ENCODE results near the gene KIF1B.

KIF1B gene, protein sequence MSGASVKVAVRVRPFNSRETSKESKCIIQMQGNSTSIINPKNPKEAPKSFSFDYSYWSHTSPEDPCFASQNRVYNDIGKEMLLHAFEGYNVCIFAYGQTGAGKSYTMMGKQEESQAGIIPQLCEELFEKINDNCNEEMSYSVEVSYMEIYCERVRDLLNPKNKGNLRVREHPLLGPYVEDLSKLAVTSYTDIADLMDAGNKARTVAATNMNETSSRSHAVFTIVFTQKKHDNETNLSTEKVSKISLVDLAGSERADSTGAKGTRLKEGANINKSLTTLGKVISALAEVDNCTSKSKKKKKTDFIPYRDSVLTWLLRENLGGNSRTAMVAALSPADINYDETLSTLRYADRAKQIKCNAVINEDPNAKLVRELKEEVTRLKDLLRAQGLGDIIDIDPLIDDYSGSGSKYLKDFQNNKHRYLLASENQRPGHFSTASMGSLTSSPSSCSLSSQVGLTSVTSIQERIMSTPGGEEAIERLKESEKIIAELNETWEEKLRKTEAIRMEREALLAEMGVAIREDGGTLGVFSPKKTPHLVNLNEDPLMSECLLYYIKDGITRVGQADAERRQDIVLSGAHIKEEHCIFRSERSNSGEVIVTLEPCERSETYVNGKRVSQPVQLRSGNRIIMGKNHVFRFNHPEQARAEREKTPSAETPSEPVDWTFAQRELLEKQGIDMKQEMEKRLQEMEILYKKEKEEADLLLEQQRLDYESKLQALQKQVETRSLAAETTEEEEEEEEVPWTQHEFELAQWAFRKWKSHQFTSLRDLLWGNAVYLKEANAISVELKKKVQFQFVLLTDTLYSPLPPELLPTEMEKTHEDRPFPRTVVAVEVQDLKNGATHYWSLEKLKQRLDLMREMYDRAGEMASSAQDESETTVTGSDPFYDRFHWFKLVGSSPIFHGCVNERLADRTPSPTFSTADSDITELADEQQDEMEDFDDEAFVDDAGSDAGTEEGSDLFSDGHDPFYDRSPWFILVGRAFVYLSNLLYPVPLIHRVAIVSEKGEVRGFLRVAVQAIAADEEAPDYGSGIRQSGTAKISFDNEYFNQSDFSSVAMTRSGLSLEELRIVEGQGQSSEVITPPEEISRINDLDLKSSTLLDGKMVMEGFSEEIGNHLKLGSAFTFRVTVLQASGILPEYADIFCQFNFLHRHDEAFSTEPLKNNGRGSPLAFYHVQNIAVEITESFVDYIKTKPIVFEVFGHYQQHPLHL (N-terminal part only)

DNA sequence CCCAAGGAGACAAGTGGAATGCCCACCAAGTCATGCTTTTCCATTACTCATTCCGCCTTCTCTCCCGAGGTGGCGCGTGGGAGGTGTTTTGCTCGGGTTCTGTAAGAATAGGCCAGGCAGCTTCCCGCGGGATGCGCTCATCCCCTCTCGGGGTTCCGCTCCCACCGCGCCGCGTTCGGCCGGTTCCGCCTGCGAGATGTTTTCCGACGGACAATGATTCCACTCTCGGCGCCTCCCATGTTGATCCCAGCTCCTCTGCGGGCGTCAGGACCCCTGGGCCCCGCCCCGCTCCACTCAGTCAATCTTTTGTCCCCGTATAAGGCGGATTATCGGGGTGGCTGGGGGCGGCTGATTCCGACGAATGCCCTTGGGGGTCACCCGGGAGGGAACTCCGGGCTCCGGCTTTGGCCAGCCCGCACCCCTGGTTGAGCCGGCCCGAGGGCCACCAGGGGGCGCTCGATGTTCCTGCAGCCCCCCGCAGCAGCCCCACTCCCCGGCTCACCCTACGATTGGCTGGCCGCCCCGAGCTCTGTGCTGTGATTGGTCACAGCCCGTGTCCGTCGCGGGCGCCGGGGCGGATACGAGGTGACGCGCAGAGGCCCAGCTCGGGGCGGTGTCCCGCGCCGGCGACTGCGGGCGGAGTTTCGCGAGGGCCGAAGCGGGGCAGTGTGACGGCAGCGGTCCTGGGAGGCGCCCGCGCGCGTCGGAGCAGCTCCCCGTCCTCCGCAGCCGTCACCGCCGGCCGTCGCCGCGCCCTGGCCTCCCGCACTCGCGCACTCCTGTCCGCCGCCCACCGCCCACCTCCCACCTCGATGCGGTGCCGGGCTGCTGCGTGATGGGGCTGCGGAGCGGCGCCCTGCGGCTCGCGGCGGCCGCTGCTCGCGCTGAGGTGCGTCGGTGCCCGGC lies at the start of gene KIF1B:
TSS of gene KIF1B (plus strand) at position 666 of the 906 bp plus-strand sequence. CDS start 21,759 bp downstream, outside the sequence.
- ChIA-PET POLR2A (interaction anchor here (0.7 to 1.0 kb wide), 2 partner anchors 11 to 73 kb away, joined by 3 read pairs; no protein-coding TSS in a partner anchor), CTCF (interaction anchor here (0.6 to 4.2 kb wide), 53 partner anchors 8 to 657 kb away, joined by 3 to 45 read pairs (median 4); partner anchors contain the start of genes CENPS and PGD)
- peak; percentile 100 for DNase-seq (ENCODE audit: extremely low spot score)
- TF ChIP-seq, protein P1, sequence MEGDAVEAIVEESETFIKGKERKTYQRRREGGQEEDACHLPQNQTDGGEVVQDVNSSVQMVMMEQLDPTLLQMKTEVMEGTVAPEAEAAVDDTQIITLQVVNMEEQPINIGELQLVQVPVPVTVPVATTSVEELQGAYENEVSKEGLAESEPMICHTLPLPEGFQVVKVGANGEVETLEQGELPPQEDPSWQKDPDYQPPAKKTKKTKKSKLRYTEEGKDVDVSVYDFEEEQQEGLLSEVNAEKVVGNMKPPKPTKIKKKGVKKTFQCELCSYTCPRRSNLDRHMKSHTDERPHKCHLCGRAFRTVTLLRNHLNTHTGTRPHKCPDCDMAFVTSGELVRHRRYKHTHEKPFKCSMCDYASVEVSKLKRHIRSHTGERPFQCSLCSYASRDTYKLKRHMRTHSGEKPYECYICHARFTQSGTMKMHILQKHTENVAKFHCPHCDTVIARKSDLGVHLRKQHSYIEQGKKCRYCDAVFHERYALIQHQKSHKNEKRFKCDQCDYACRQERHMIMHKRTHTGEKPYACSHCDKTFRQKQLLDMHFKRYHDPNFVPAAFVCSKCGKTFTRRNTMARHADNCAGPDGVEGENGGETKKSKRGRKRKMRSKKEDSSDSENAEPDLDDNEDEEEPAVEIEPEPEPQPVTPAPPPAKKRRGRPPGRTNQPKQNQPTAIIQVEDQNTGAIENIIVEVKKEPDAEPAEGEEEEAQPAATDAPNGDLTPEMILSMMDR (IDR thresholded peaks at IDR 0.05; ENCODE audit: control extremely low read depth, extremely low read depth, low read depth, missing control alignments), result peak; percentile 78

DNA sequence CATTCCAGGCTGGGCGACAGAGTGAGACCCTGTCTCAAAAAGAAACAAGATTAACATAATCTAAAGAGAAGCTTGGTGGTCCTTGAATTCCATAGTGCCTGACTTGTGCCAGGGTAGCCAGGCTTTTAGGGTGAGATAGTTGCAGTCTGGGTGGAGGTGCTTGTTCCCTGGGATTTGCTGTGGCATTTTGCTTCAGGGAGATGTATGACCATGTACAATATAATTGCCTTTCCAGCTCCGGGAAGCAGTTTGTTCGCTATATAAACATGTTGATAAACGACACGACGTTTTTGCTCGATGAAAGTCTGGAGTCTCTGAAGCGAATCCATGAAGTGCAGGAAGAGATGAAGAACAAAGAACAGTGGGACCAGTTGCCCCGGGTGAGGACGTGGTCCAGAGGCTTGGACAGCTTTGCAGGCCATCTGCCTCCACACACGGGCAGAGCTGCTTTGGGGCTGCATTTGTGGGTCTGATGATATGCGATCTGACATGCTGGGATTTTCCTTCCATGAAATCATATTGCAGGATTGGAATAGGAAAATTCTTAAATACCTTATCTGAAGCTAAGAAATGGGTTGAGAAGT lies 49.4 kb upstream of the KIF1B start:
- POLR2A ChIA-PET, result no interaction called here
- TF ChIP-seq, protein P1 (IDR thresholded peaks at IDR 0.05; ENCODE audit: control extremely low read depth, extremely low read depth, low read depth, missing control alignments), result no peak
- CTCF ChIA-PET, result interaction anchor here (0.7 to 1.7 kb wide), 6 partner anchors 9 to 269 kb away, joined by 3 to 5 read pairs (median 3); partner anchors contain the start of gene CENPS
- DNase-seq (ENCODE audit: extremely low spot score), result no peak

DNA sequence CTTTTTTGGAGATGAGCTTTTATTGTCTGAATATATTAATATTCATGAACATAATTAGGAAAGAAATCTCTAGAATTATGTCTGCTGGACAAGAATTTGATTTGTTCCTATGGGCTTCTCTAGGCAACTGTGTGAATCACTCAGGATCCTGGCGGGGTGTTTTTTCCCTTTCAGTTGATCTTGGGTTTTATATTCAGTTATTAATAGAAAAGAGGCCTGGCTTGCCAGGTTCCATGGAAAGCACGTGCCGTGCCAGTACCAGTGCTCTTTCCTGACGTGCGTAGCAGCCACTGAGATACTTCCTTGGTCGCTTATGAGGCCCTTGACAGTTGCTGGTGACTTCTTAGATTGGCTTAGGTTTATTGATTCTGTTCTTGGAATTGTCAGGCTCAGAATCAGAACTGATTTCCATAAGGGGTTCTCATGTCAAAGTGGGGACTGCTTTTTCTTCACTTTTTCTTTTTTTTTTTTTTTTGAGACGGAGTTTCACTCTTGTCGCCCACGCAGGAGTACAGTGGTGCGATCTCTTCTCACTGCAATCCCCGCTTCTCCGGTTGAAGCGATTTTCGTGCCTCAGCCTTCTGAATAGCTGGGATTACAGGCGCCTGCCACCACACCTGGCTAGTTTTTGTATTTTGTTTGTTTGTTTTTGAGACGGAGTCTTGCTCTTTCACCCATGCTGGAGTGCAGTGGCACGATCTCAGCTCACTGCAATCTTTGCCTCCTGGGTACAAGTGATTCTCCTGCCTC lies 48.7 kb upstream of the KIF1B start:
- ChIA-PET POLR2A (no interaction called here), CTCF (interaction anchor here (0.7 to 1.9 kb wide), 7 partner anchors 7 to 268 kb away, joined by 3 to 5 read pairs (median 3); partner anchors contain the start of gene CENPS)
- DNase-seq (ENCODE audit: extremely low spot score), result no peak
- TF ChIP-seq, protein P1 (IDR thresholded peaks at IDR 0.05; ENCODE audit: control extremely low read depth, extremely low read depth, low read depth, missing control alignments), result no peak

DNA sequence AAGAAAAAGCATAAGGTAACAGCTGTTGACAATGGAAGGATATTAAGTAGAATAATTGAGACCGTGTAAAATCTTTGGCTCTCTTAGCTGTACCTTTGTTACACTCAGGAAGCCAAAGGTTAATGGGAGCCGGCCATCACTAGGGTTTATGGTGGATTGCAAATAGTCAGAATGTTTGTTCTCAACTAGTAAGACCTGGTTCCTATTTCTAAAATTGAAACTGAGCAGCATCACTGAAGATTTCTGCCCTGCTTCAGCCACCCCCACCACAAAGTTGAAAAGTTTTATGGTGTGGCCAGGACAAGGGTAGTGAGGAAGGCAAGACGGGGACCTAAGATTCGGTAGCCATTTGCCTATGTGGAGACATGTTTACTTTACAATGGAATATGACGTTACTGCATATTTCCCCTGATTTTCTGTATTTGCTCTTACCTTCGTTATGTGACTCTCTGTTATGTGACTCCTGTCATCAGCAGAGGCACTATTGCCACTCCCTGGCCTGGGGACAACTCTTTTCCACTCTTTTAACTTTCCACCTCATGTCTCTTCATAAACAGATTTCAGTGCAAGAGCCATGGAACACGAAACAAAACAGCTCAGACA lies 41.4 kb upstream of the KIF1B start:
- TF ChIP-seq, protein P1 (IDR thresholded peaks at IDR 0.05; ENCODE audit: control extremely low read depth, extremely low read depth, low read depth, missing control alignments), result no peak
- CTCF ChIA-PET, result interaction anchor here (1.0 to 2.6 kb wide), 6 partner anchors 8 to 41 kb away, joined by 3 to 12 read pairs (median 4); partner anchors contain the start of gene KIF1B
- POLR2A ChIA-PET, result no interaction called here
- peak; percentile 50 for DNase-seq (ENCODE audit: extremely low spot score)

DNA sequence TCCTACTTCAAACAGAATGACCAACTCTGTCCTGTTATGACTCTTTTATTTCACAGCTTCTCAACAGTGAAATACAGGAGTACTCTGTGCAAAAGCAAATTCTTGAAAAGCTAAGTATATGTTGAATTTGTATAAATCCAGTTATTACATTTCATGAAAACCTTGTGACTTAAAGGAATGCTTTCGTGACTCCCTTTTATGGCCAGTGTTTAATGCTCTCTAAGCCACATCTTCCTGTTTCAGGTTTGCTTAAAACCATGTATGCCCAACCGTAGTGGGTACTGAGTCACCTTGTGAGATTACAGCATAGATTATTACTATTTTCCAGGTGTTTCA lies 40.2 kb upstream of the KIF1B start:
- DNase-seq (ENCODE audit: extremely low spot score), result peak; percentile 47
- TF ChIP-seq, protein P1 (IDR thresholded peaks at IDR 0.05; ENCODE audit: control extremely low read depth, extremely low read depth, low read depth, missing control alignments), result no peak
- POLR2A ChIA-PET, result interaction anchor here (0.5 to 1.0 kb wide), 2 partner anchors 9 to 194 kb away, joined by 3 to 5 read pairs; no protein-coding TSS in a partner anchor
- CTCF ChIA-PET, result interaction anchor here (1.0 to 2.6 kb wide), 3 partner anchors 10 to 40 kb away, joined by 3 to 12 read pairs (median 3); partner anchors contain the start of gene KIF1B
